ENCODE measurements around the gene PHF8. TPM values are rescaled to one million over a fixed set of nuclear protein-coding genes. Genes with fewer than 3 reads are reported as not detected.

PHF8 gene
- polyA plus RNA-seq, 2 of the 4 experiments (the other 2 are of a cell fraction): 7.6 to 11.7 TPM

DNA sequence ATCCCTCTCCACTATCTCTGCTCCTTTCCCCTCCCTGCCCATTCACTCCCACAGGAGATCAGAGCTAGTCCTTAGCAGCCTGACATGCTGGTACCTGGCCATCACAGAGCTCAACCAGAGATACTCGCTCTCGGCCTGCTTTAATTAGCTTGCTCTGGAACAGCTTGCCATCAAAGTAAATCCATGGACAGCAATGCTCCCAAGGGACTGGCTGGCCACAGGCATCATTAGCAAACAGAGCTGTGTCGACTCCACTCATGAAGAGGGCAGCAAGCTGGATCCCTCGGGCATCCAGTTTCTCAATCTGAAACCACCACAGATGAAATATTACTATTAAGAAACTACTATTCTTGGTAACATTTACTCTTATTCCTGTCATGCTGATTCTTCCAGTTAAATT, 43.4 kb upstream of the PHF8 start:
- DNase-seq (ENCODE audit: low read depth in 1 of 2, low spot score in 1 of 2) (no peak), FAIRE-seq (no peak), ATAC-seq (no peak)
- no peaks in the 10 kb centered on the region for H3K9me3 ChIP-seq
- ChIA-PET POLR2A (no interaction called here), CTCF (interaction anchor here (0.6 to 0.7 kb wide), 2 partner anchors 9 to 21 kb away, joined by 3 read pairs; no protein-coding TSS in a partner anchor)
- H3K27ac ChIP-seq: no peak overlapping the region
- TF ChIP-seq CBX2 (IDR thresholded peaks at IDR 0.05; ENCODE audit: borderline replicate concordance, low read depth): no peak
- H3K4me2 ChIP-seq: no peak overlapping the region
- no peak overlapping the region for H3K4me3 ChIP-seq
- 80% methylated on average over 4 of the region's 4 CpGs for WGBS (ENCODE audit: missing lambda C conversion rate)
- H3K4me1 ChIP-seq: no peaks in the 10 kb centered on the region

DNA sequence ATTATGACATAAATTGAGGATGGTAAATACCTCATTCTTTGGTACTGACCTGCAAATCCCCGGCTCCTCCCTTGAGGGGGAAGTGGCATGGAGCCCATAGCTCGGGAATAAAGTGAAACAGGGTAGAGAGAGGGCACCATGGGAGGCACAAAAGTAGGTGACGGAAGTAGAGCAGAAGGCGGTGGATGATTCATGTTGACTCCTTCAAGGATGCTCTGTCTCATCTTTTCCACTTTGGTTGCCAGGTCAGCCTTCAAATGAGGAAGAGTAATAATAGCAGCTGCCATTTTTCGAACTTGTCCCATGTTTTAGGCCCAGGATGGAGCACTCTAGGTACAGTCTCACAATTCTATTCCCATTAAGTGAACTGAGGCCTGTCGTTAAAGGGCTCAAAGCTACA, 41.4 kb upstream of the PHF8 start:
- CTCF ChIA-PET: interaction anchor here (0.6 kb wide), 1 partner anchor 88 kb away, joined by 3 read pairs; no protein-coding TSS in a partner anchor

DNA sequence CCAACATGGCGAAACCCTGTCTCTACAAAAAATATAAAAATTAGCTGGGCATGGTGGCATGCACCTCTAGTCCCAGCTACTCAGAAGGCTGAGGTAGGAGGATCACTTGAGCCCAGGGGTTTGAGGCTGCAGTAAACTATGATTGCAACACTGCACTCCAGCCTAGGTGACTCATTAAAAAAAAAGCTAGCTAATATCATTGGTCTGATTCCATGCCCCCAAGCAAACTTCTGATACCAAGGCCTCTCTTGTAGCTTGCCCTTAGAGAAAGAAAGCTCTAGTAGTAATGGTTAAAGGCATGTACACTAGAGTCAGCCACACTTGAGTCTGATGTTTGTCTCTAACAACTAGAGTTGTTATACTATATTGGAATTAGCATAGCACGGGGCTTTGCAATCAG, 32.6 kb upstream of the PHF8 start:
- peak; percentile 34 to 43; a peak in 3 of 6 replicates for ATAC-seq
- peak overlapping the region in 1 of 2 experiments; percentile 45; a peak in 1 of 6 replicates for H3K27ac ChIP-seq

More for the DNA sequence above, 41.4 kb upstream of the PHF8 start:
- FAIRE-seq: no peak
- no peaks in the 10 kb centered on the region for H3K9me3 ChIP-seq
- 85% methylated on average over 6 of the region's 6 CpGs for WGBS (ENCODE audit: missing lambda C conversion rate)
- H3K4me3 ChIP-seq: no peak overlapping the region
- TF ChIP-seq EP300 (IDR thresholded peaks at IDR 0.05): no peak
- TF ChIP-seq CHD2 (IDR thresholded peaks at IDR 0.05; ENCODE audit: low read length, partially characterized antibody): no peak
- no peak for ATAC-seq
- POLR2A ChIA-PET: no interaction called here
- H3K4me1 ChIP-seq: no peaks in the 10 kb centered on the region
- H3K4me2 ChIP-seq: no peak overlapping the region
- DNase-seq (ENCODE audit: low read depth in 1 of 2, low spot score in 1 of 2): no peak
- no peak overlapping the region for H3K27ac ChIP-seq

DNA sequence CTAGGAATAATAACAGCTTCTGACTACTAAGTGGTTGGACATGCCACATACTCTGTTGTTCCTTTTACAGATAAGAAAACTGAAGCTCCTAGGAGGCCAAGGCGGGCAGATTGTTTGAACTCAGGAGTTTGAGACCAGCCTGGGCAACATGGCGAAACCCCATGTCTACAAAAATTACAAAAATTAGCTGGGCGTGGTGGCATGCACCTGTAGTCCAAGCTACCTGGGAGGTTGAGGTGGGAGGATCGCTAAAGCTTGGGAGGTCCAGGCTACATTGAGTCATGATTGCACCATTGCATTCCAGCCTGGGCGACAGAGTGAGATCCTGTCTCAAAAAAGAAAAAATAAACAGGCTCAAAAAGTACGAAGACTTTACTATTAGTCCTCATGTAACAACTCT, 30.6 kb upstream of the PHF8 start:
- FAIRE-seq: no peak
- 0 out of 3 replicates have a peak, but pooled peaks cover 3% of the 10 kb centered on the region for H3K4me1 ChIP-seq
- TF ChIP-seq NPAS2 (CRISPR knock-in tag; IDR thresholded peaks at IDR 0.05; ENCODE audit: borderline replicate concordance) (no peak), JUN (IDR thresholded peaks at IDR 0.05) (no peak), EHMT2 (IDR thresholded peaks at IDR 0.05; ENCODE audit: low read depth) (no peak), CBX8 (IDR thresholded peaks at IDR 0.05) (no peak), FOSB (CRISPR knock-in tag; IDR thresholded peaks at IDR 0.05) (no peak), NR3C1 (IDR thresholded peaks at IDR 0.05) (no peak), MAFK (IDR thresholded peaks at IDR 0.05; ENCODE audit: partially characterized antibody) (no peak), GATA3 (IDR thresholded peaks at IDR 0.05; ENCODE audit: borderline replicate concordance) (no peak), JUNB (IDR thresholded peaks at IDR 0.05) (no peak), KDM5A (IDR thresholded peaks at IDR 0.05) (no peak), MYC (IDR thresholded peaks at IDR 0.05; ENCODE audit: borderline replicate concordance, low read length) (no peak), RAD21 (conservative IDR thresholded peaks at IDR 0.05 in 1 of 2, IDR thresholded peaks at IDR 0.05 in 1 of 2) (no peak), RCOR1 (IDR thresholded peaks at IDR 0.05; ENCODE audit: low read depth, low read length) (no peak), PHF8 (IDR thresholded peaks at IDR 0.05; ENCODE audit: borderline replicate concordance, low read depth) (no peak), SREBF2 (IDR thresholded peaks at IDR 0.05) (no peak), EP300 (IDR thresholded peaks at IDR 0.05) (no peak)
- TF ChIP-seq, protein P1, sequence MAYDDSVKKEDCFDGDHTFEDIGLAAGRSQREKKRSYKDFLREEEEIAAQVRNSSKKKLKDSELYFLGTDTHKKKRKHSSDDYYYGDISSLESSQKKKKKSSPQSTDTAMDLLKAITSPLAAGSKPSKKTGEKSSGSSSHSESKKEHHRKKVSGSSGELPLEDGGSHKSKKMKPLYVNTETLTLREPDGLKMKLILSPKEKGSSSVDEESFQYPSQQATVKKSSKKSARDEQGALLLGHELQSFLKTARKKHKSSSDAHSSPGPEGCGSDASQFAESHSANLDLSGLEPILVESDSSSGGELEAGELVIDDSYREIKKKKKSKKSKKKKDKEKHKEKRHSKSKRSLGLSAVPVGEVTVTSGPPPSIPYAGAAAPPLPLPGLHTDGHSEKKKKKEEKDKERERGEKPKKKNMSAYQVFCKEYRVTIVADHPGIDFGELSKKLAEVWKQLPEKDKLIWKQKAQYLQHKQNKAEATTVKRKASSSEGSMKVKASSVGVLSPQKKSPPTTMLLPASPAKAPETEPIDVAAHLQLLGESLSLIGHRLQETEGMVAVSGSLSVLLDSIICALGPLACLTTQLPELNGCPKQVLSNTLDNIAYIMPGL (CRISPR knock-in tag; IDR thresholded peaks at IDR 0.05; ENCODE audit: borderline replicate concordance): no peak
- ATAC-seq: no peak
- no peak overlapping the region for H3K27ac ChIP-seq
- H3K9me3 ChIP-seq: no peaks in the 10 kb centered on the region
- no peak overlapping the region for H3K4me3 ChIP-seq
- WGBS (ENCODE audit: missing lambda C conversion rate): 84% methylated on average over 6 of the region's 6 CpGs
- no peak for DNase-seq (ENCODE audit: low read depth in 1 of 2, low spot score in 1 of 2)
- POLR2A ChIA-PET: no interaction called here
- CTCF ChIA-PET: no interaction called here
- no peak overlapping the region for H3K4me2 ChIP-seq

More for the DNA sequence above, 32.6 kb upstream of the PHF8 start:
- no peaks in the 10 kb centered on the region for H3K9me3 ChIP-seq
- H3K4me2 ChIP-seq: peak overlapping the region; percentile 11; the same call in 1 of the 3 replicates
- ChIA-PET CTCF (interaction anchor here (1.2 kb wide), 1 partner anchor 10 kb away, joined by 3 read pairs; no protein-coding TSS in a partner anchor), POLR2A (interaction anchor here (1.2 kb wide), 1 partner anchor 33 kb away, joined by 4 read pairs; the partner anchor contains the start of gene PHF8)
- TF ChIP-seq FOSL2 (IDR thresholded peaks at IDR 0.05) (no peak), FOSL2 (CRISPR knock-in tag; IDR thresholded peaks at IDR 0.05) (0 out of 2 replicates have a peak, but pooled peaks have one; percentile 6), CEBPB (IDR thresholded peaks at IDR 0.05) (peak; percentile 50 to 85; a peak in 3 of 4 replicates), EHF (CRISPR knock-in tag; IDR thresholded peaks at IDR 0.05) (no peak)
- WGBS (ENCODE audit: missing lambda C conversion rate): 86% methylated on average over 2 of the region's 2 CpGs
- H3K4me3 ChIP-seq: no peak overlapping the region
- H3K4me1 ChIP-seq: 0 out of 3 replicates have a peak, but pooled peaks cover 3% of the 10 kb centered on the region
- FAIRE-seq (no peak), DNase-seq (ENCODE audit: low read depth in 1 of 2, low spot score in 1 of 2) (peak in 1 of 2 experiments; percentile 9)

Measured in A549 (cell line).